HG02981 (cell line): ENCODE measurements around the gene C12orf56.
A peak's percentile ranks its signal among the peaks of the same experiment; 100 is the strongest.

Experiments
- ATAC-seq: cut with Tn5 transposase; IDR thresholded peaks from one replicate; pipeline ENCODE4 v1.9.1; 2021; ENCODE audit warnings: mild to moderate bottlenecking, moderate library complexity; ENCODE audit not compliant: unreplicated experiment

The C12orf56 gene

DNA sequence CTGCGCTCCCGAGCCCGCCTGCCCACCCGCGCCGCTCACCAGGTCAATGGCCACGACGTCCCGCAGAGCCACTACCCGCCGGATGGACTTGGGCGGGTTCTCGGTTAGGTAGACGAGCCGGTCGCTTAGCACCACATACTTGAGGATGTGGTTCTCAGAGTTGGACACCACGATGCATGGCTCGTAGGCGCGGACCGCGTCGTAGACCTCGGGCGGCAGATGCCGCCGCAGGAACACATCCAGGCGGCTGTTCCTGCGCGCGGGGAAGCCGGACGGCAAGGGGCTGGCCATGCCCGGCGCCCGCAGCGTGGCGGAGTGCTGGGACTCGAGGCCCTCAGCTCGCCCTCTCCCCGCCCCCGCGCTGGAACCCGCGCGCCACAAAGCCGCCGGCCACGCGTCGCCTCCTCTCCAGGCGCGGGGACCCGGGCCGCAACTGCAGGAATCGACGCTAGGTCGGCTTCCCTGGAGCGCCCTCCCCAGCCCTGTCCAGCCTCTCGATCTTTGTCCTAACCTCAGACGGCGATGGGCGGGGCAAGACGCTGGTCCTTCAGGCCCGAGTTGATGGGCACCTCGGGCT lies at the start of gene C12orf56:
Gene C12orf56 (minus strand): TSS at position 484 of the 577 bp plus-strand sequence. CDS start 193 bp downstream, at position 291.
- no peak for ATAC-seq

GRCh38 chr12:64440100-64440499 lies 49.5 kb upstream of the C12orf56 start:
- no peak for ATAC-seq

DNA sequence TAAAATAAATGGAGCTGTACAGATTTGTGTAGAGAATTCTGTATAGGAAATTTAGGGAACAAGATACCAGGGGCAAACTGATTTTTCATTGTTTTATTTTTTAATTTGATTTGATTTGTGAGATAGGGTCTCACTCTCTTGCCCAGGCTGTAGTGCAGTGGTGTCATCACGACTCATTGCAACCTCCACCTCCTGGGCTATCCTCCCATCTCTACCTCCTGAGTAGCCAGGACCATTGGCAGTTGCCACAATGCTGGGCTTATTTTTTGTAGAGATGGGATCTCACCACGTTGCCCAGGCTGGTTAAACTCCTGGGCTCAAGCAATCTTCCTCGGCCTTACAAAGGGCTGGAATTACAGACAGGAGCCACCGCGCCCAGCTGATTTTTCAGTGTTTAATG lies 43.4 kb upstream of the C12orf56 start:
- no peak for ATAC-seq

GRCh38 chr12:64431791-64432190 lies 41.2 kb upstream of the C12orf56 start:
- no peak for ATAC-seq

DNA sequence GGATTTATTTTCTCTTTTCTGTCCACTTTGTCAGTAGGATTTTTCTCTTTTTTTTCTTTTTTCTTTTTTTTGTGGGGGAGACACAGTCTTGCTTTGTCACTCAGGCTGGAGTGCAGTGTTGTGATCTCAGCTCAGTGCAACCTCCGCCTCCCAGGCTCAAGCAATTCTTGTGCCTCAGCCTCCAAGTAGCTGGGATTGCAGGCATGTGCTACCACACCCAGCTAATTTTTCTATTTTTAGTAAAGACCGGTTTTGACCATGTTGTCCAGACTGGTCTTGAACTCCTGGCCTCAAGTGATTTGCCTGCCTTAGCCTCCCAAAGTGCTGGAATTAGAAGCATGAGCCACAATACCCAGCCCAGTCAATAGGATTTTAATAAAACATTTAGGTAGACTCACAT lies 40.3 kb upstream of the C12orf56 start:
- ATAC-seq, result no peak

GRCh38 chr12:64428956-64429355 lies 38.4 kb upstream of the C12orf56 start:
- no peak for ATAC-seq

DNA sequence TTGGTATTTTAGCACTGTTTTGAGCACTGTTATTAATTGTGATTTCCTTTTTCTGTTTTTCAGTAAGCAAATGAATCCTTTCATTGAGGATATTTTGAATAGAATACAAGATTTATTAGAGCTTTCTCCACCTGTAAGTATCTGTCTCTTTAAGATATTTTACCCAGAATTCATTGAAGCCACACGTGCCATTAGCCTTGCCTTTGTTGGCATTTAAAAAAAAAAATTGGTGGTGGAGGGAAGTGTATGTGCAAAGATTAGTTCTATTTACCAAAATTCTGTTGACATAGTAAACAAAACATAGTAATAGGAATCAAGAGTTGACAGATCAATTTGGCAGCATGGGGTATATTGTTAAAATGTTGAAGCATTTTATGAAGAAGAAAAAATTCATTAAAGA lies 37.4 kb upstream of the C12orf56 start:
- ATAC-seq, result no peak

- no peak for ATAC-seq
These were observed 29.1 kb upstream of the C12orf56 start for GRCh38 chr12:64419696-64420095.

GRCh38 chr12:64418209-64418608 lies 27.7 kb upstream of the C12orf56 start:
- ATAC-seq, result no peak

DNA sequence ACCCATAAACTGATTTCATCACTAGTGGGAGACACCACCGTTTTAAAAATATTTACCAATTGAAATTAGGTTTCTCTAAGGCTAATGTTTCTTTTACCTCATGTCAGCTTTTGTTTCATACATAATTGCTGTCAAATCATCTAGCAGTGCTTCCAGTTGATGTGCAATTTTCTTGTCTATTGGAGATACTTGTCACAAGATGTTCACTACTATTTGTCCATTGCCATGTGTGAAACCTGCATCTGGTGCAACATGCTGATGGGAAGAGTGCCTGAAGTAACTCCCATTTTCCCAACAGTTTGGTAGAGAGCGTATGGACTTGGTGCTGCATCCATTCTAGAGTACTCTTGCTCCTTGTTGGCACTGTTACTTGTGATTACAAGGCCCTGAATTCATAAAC lies 23.3 kb upstream of the C12orf56 start:
- no peak for ATAC-seq

- no peak for ATAC-seq
These were observed 21.9 kb upstream of the C12orf56 start for GRCh38 chr12:64412459-64412858.

GRCh38 chr12:64411427-64411826 lies 20.9 kb upstream of the C12orf56 start:
- ATAC-seq, result no peak

GRCh38 chr12:64407342-64408223 lies 17.0 kb upstream of the C12orf56 start:
- ATAC-seq, result no peak

DNA sequence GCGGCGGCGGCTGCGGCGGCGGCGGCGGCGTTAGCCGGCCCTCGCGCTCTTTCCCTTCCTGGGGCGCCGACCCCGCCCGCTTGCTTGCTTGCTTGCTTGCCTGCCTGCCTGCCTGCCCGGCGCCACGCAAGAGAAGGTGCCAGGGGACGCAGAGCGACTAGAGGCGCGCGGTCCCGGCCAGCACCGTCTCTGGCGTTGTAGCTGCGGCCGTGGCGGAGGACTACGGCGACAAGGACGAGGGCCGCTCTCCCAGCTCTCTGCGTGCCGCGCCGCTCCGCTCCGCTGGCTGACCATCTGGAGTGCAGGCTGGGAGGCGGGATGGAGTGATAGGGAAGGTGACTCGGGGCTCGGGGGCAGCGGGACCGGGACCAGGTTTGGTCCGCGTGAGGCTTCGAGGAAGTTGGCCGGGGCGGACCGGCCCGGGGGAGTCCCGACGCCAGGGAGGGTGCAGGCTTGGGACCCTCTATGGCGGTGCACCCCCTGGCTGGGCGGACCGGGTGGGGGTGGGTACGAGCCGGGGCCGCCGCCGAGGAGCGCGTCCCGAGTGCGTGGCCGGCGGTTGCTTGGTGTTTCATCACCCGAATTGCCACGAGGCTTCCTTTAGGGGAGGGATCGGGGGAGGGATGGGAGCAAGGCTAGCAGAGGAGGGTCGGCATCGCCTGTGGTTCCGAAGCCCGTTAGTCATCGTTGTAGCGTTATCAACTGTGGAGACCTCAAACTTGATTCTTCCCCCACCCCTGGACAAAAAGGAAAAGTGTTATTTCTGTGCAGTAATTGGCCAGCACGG lies 14.1 kb upstream of the C12orf56 start:
- ATAC-seq, result peak; percentile 27

- ATAC-seq, result peak; percentile 95
These were observed 13.3 kb upstream of the C12orf56 start, which contains the start of gene XPOT for GRCh38 chr12:64403707-64404469. Gene XPOT (plus strand): TSS chr12:64404392. CDS start chr12:64410036, 5,644 bp downstream.

DNA sequence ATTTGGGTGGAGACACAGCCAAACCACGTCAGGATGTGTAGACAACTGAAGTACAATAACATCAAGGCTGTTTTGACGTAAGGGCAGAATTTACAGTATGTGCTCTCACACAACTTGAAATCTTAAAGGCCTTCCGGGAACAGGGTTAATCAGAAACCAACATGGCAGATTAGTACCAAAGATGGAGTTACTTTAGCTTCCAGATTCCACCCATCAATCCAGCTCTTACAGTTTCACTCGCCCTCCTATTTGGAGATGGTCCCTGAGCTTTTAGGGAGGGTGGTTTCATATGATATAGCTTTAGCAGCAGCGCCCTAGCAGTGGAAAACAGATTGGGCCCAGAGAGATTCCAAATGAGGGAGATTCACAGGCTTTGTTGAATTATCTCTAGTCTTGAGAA lies 11.6 kb upstream of the C12orf56 start:
- ATAC-seq, result no peak

- no peak for ATAC-seq
These were observed 9.5 kb upstream of the C12orf56 start for GRCh38 chr12:64400041-64400440.

DNA sequence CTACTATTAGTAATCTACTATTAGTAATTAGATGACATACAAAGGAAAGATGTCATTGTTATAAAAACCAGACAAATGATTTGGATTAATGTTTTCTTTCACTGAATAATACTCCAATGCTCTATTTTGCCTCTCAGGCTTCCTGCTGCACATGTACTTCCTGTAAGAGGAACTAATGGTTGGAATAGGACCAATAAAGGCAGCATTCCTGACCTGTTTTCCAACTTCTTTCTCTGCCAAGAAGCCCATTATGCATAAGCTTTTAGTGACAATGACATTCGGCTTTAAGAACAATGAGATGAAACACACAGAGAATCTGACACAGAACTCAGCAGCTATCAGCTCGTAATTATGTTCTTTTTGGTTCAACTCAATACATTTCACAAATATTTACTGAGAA lies 5.2 kb upstream of the C12orf56 start:
- no peak for ATAC-seq

DNA sequence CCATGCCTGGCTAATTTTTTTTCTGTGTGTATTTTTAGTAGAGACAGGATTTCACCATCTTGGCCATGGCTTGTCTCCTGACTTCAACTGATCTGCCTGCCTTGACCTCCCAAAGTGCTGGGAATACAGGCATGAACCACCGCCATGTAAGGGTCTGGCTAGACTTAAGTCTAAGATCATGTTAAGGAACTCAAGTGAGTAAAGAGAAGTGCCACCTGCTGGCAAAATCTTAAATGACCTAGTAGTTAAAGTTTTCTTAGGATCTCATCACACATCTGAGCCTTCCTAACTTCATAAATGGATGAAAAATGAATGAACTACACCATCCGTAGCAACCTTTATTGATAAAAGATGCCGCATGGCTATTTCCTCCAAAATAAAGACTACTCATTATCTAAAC lies 1.7 kb upstream of the C12orf56 start:
- no peak for ATAC-seq

GRCh38 chr12:64389154-64389553 lies 1.4 kb downstream of the C12orf56 start:
- ATAC-seq, result no peak
